Panc1 (cell line): Measurements from ENCODE around the gene FAM43A.

ENCODE experiments used
- CTCF ChIP-seq: fragments of 450-650 bp; IDR thresholded peaks from 2 replicates; pipeline ENCODE4 v1.5.1; 2017; ENCODE audit warnings: mild to moderate bottlenecking
- POLR2AphosphoS5 ChIP-seq: IDR thresholded peaks from 2 replicates; pipeline ENCODE4 v1.6.1; 2012; ENCODE audit warnings: mild to moderate bottlenecking, low read depth, low read length, moderate library complexity
- REST ChIP-seq, 2 experiments: IDR thresholded peaks; 2 replicates each; pipeline ENCODE4 v1.6.1; 2011 to 2012; ENCODE audit warnings: low read depth in 2 of 2, control low read depth in 1 of 2, low read length in 1 of 2, mild to moderate bottlenecking in 1 of 2, moderate library complexity in 1 of 2; ENCODE audit not compliant: insufficient read depth in 1 of 2

GRCh38 chr3:194672876-194673275 is 12.8 kb upstream of the FAM43A start:
- TF ChIP-seq CTCF: no peak
- TF ChIP-seq REST (IDR thresholded peaks at IDR 0.05; ENCODE audit: insufficient read depth in 1 of 2, low read depth in 2 of 2, low read length in 1 of 2): no peak
- TF ChIP-seq POLR2AphosphoS5: no peak
